GM13976 (cell line): ENCODE results near the gene GTF2H4.

Experiments
- DNase-seq: peaks from one replicate; pipeline ENCODE4 v3.0.0; 2012; ENCODE audit warnings: low spot score
- CTCF ChIP-seq: IDR thresholded peaks from 2 replicates; pipeline ENCODE4 v1.5.1; 2012; ENCODE audit warnings: borderline replicate concordance, mild to moderate bottlenecking; ENCODE audit not compliant: insufficient read depth; ENCODE audit errors: extremely low read depth, missing control alignments, control extremely low read depth
- in situ Hi-C: fragments of 300-500 bp; cut with MboI; formaldehyde crosslinking; loops from one replicate; pipeline ENCODE4 v1.12.0; 2022; ENCODE audit warnings: low sequenced_read_pairs, mixed read lengths, inconsistent platforms; ENCODE audit not compliant: unreplicated experiment

Gene GTF2H4

GRCh38 chr6:30883685-30884520 is 24.1 kb upstream of the GTF2H4 start, which contains the start of gene DDR1:
TSS of gene DDR1 (plus strand) at chr6:30884519. CDS start at chr6:30888730, 4,211 bp downstream.
- TF ChIP-seq CTCF, result no peak
- in situ Hi-C loops, result no loop called here
- peak; percentile 88 for DNase-seq

- peak; percentile 82 for DNase-seq
Measured at GRCh38 chr6:30884521-30885480, 23.2 kb upstream of the GTF2H4 start.

GRCh38 chr6:30885481-30885998 is 22.5 kb upstream of the GTF2H4 start:
- DNase-seq, result peak; percentile 44
- no peak for TF ChIP-seq CTCF
- in situ Hi-C loops, result no loop called here

More at GRCh38 chr6:30884521-30885480, 23.2 kb upstream of the GTF2H4 start:
- no peak for TF ChIP-seq CTCF
- in situ Hi-C loops, result no loop called here

- DNase-seq, result peak; percentile 28
- TF ChIP-seq CTCF, result no peak
- in situ Hi-C loops, result no loop called here
Measured at GRCh38 chr6:30885999-30886896, 21.8 kb upstream of the GTF2H4 start.

GRCh38 chr6:30886897-30887255 is 21.1 kb upstream of the GTF2H4 start:
- no peak for TF ChIP-seq CTCF
- in situ Hi-C loops, result no loop called here
- DNase-seq, result peak; percentile 10
